ENCODE measurements around the gene VEZT. TPM values are rescaled to one million over a fixed set of nuclear protein-coding genes. Genes with fewer than 3 reads are reported as not detected.

The VEZT gene
- total RNA-seq, 4 donors from 2014 or later = 82.1 to 141 (median 85.4) TPM

DNA sequence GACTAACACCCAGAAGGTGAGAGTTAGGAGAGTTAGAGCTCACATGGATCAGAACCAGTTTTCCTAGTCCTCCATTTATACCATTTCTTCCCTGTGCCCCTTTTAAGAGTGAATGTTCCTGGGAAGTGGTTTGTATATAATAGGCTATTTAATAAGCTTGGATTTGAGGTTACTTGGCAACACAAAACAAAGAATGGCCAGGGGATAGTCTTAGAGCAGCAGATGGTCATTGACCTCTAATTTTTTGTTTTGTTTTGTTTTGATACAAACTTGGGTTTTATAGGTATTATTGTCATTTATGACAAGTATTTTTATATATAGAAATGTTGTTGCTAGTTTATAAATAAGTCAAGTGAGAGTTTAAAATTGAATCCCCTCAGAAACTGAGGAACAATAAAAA, 35.8 kb downstream of the VEZT start:
- no peaks in the 10 kb centered on the region for H3K27me3 ChIP-seq
- peak overlapping the region in 2 of 4 donors; percentile 6 to 9 for H3K27ac ChIP-seq
- ATAC-seq = no peak
- H3K4me3 ChIP-seq = no peak overlapping the region
- H3K36me3 ChIP-seq = peaks cover 0 to 60% of the 10 kb centered on the region in 2 donors
- no peak for TF ChIP-seq POLR2A (IDR thresholded peaks at IDR 0.05)
- no peaks in the 10 kb centered on the region for H3K9me3 ChIP-seq
- peaks cover 0 to 70% (median 14%) of the 10 kb centered on the region in 3 donors for H3K4me1 ChIP-seq

DNA sequence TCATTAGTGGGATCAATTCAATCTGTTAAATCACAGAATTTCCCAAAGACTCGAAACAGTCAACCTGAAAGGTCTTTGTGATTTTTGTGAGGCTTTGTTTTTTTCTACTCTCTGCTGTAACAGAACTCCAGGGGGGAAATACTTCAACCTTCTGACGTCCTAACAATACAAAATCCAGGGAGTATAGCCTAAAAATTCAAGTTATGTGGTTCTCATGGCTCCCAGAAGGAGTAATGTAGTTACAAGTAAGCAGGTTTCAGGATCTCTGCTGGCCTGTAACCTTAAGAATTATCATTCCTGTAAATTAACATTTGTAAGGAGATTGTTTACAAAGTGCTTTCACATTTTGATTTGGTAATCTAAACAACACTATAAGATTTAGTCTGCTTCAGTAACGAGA, 39.9 kb downstream of the VEZT start:
- Histone ChIP-seq H3K27ac (peak overlapping the region in 2 of 4 donors; percentile 25 to 39), H3K9me3 (no peaks in the 10 kb centered on the region), H3K36me3 (peaks cover 0 to 54% of the 10 kb centered on the region in 2 donors), H3K4me3 (no peak overlapping the region), H3K4me1 (peaks cover 0 to 50% (median 11%) of the 10 kb centered on the region in 3 donors), H3K27me3 (no peaks in the 10 kb centered on the region)
- 28 to 72% methylated on average over 2 to 3 of the region's 3 CpGs for WGBS, 2 donors (ENCODE audit: low coverage in 1 of 2)
- TF ChIP-seq POLR2AphosphoS5 (IDR thresholded peaks at IDR 0.05) = no peak
- TF ChIP-seq EP300 (IDR thresholded peaks at IDR 0.05) = no peak
- TF ChIP-seq, protein P1, sequence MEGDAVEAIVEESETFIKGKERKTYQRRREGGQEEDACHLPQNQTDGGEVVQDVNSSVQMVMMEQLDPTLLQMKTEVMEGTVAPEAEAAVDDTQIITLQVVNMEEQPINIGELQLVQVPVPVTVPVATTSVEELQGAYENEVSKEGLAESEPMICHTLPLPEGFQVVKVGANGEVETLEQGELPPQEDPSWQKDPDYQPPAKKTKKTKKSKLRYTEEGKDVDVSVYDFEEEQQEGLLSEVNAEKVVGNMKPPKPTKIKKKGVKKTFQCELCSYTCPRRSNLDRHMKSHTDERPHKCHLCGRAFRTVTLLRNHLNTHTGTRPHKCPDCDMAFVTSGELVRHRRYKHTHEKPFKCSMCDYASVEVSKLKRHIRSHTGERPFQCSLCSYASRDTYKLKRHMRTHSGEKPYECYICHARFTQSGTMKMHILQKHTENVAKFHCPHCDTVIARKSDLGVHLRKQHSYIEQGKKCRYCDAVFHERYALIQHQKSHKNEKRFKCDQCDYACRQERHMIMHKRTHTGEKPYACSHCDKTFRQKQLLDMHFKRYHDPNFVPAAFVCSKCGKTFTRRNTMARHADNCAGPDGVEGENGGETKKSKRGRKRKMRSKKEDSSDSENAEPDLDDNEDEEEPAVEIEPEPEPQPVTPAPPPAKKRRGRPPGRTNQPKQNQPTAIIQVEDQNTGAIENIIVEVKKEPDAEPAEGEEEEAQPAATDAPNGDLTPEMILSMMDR (IDR thresholded peaks at IDR 0.05) = no peak
- no peak for TF ChIP-seq POLR2A (IDR thresholded peaks at IDR 0.05)
- no peak for ATAC-seq

DNA sequence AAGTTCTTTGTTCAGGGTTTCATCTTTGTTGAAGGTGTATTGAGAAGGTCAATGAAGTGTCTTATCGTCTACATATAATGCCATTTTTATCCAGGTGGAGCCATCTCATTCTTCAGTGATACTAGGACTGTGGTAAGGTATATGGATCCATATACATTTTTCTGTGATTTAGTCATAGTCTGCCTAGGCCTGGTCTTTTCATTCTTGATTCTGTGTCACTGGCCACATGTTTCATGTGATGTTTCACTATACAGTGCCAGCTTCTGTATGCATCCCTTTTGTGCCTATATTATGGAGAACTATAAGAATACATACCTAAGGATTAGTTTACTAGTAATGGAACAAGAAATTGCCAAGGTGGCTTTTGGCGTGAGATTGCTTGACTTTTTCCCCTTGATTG, 40.5 kb downstream of the VEZT start:
- no peaks in the 10 kb centered on the region for H3K9me3 ChIP-seq
- no peak overlapping the region for H3K4me3 ChIP-seq
- TF ChIP-seq EP300 (IDR thresholded peaks at IDR 0.05) = no peak
- no peak for TF ChIP-seq POLR2AphosphoS5 (IDR thresholded peaks at IDR 0.05)
- TF ChIP-seq, protein P1 (IDR thresholded peaks at IDR 0.05) = no peak
- TF ChIP-seq POLR2A (IDR thresholded peaks at IDR 0.05) = no peak
- H3K27ac ChIP-seq = peak overlapping the region in 2 of 4 donors; percentile 25 to 39
- H3K36me3 ChIP-seq = peaks cover 0 to 53% of the 10 kb centered on the region in 2 donors
- H3K4me1 ChIP-seq = peaks cover 0 to 50% (median 9%) of the 10 kb centered on the region in 3 donors
- no peak for ATAC-seq
- 80 to 98% methylated on average over 2 of the region's 2 CpGs for WGBS, 2 donors (ENCODE audit: low coverage in 1 of 2)
- H3K27me3 ChIP-seq = no peaks in the 10 kb centered on the region

DNA sequence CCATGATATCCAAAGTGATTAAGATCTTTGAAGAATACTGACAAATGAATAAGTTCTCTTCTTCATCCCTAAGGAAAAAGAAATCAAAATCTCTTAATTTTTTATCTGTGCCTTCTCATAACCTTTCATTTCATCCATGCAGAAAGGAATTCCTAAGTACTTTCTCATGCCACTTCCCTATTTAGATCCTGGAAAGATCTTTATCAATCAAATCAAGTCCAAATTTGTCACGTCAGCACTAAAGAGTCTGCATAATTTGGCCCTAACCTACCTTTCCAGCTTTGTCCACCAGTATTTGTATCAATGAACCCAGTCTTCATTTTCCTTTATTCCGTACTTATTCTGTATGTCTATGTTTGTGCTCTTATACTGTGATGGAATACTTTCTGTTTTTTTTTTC, 41.2 kb downstream of the VEZT start:
- Histone ChIP-seq H3K4me1 (peaks cover 0 to 47% (median 7%) of the 10 kb centered on the region in 3 donors), H3K9me3 (no peaks in the 10 kb centered on the region), H3K27me3 (no peaks in the 10 kb centered on the region), H3K4me3 (no peak overlapping the region), H3K36me3 (peaks cover 0 to 55% of the 10 kb centered on the region in 2 donors), H3K27ac (peak overlapping the region in 1 of 4 donors; percentile 6)
- 53 to 69% methylated on average over 2 of the region's 2 CpGs for WGBS, 2 donors (ENCODE audit: low coverage in 1 of 2)
- no peak for TF ChIP-seq POLR2AphosphoS5 (IDR thresholded peaks at IDR 0.05)
- TF ChIP-seq POLR2A (IDR thresholded peaks at IDR 0.05) = no peak
- TF ChIP-seq, protein P1 (IDR thresholded peaks at IDR 0.05) = no peak
- no peak for TF ChIP-seq EP300 (IDR thresholded peaks at IDR 0.05)
- no peak for ATAC-seq

DNA sequence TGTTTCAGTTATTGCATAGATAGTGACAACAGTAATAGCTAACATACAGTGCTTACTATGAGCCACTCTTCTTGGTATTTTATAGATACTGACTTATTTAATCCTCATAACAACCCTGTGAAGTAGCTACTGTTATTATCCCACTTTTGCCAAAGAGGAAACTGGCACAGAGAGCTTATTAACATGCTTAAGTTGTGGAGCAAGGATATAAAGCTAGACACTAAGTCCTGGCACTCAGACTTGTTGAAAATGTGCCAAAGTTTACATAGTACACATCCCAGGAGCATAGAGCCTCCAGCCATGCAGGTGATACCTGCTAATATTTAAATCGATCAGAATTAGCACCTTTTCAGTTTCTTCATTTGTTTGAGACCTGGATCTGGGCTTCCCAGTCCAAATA, 41.8 kb downstream of the VEZT start:
- Histone ChIP-seq H3K36me3 (peaks cover 0 to 55% of the 10 kb centered on the region in 2 donors), H3K27me3 (no peaks in the 10 kb centered on the region), H3K9me3 (no peaks in the 10 kb centered on the region), H3K27ac (peak overlapping the region in 1 of 4 donors; percentile 6), H3K4me1 (peaks cover 0 to 44% (median 7%) of the 10 kb centered on the region in 3 donors), H3K4me3 (no peak overlapping the region)
- 67 to 69% methylated on average over 1 of the region's 1 CpG for WGBS, 2 donors (ENCODE audit: low coverage in 1 of 2)
- no peak for TF ChIP-seq EP300 (IDR thresholded peaks at IDR 0.05)
- no peak for TF ChIP-seq POLR2A (IDR thresholded peaks at IDR 0.05)
- TF ChIP-seq, protein P1 (IDR thresholded peaks at IDR 0.05) = no peak
- no peak for ATAC-seq

All from gastroesophageal sphincter (tissue), 4 donors.